SH-SY5Y (cell line): ENCODE data around the gene POLE4.

Experiments used
- GATA2 ChIP-seq: IDR thresholded peaks from 2 replicates; pipeline ENCODE4 v1.6.1; 2011; ENCODE audit warnings: mild to moderate bottlenecking, low read depth, low read length
- GATA3 ChIP-seq: IDR thresholded peaks from 2 replicates; pipeline ENCODE4 v1.6.1; 2011; ENCODE audit warnings: low read depth, mild to moderate bottlenecking, low read length, moderate library complexity

- TF ChIP-seq GATA3: no peak
- no peak for TF ChIP-seq GATA2
Measured at GRCh38 chr2:74908748-74909444, 49.5 kb upstream of the POLE4 start.
